HTERT RPE-1 (cell line): Measurements from ENCODE around the gene RFC2.

Experiments
- in situ Hi-C: fragments of 300-500 bp; cut with MboI; formaldehyde crosslinking; loops from 4 replicates; pipeline ENCODE4 v1.14.3; 2020; ENCODE audit warnings: low sequenced_read_pairs

Gene RFC2

GRCh38 chr7:74194686-74195085, 59.5 kb downstream of the RFC2 start:
- in situ Hi-C loops: no loop called here

GRCh38 chr7:74193913-74194312, 60.3 kb downstream of the RFC2 start:
- in situ Hi-C loops: no loop called here

- in situ Hi-C loops: no loop called here
These were observed 61.1 kb downstream of the RFC2 start for GRCh38 chr7:74193054-74193453.

- in situ Hi-C loops: no loop called here
These were observed 63.0 kb downstream of the RFC2 start for GRCh38 chr7:74191231-74191630.

DNA sequence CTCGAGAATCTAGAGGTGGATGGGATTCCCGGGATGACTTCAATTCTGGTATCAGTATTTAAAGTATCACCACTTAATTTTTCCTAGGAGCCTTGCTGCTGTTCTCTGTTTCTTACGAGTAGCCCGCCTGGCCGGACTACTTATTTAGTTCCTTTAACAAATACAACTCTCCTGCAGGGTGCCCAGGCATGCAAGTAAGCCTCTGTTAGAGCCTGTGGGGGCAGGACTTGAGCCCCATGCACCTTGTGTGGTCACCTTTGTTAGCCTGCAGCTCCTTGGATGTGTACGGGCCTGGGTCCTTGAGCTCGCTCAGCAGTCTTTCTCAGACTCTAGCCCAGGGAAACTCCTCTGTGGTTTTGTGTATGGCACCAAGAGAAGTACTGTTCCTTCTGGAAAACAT, 63.9 kb downstream of the RFC2 start:
- in situ Hi-C loops: no loop called here

DNA sequence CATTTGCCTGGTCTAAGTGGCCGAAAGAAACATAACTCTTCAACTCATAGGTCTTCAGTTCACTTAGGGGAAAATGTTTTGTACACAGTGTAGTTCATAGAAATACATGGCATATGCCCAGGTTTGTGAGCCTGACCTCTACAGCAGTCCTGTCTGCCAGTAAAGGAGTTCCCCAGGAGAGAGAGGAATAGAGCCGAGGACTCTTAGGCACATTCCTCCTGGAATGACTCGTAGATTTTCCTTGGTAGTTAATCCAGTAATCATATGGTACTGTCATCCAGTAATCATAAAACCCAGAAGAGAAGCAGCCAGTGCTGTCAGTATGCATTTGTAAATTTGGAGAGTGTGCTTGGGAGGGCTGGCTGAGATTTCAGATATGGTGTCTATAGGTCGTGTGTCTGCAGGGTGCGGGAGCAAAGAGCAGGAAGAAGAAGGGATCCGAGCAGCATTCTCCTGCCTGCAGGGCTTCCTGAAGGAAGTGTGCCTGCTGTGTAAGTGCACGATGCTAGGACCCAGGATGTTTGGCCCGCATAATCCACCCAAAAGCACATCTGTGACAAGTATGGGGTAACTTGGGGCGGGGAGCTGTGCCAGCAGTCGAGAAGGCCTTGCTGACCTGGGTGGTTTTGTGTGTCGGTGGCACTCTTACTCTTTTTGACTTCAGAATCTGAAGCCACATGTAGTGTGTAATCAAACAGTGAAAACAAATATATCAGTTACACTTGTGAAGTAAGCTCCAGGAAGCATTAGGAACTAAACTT, 66.1 kb downstream of the RFC2 start:
- in situ Hi-C loops: no loop called here

GRCh38 chr7:74185636-74186035, 68.6 kb downstream of the RFC2 start:
- in situ Hi-C loops: no loop called here

- in situ Hi-C loops: no loop called here
These were observed 69.2 kb downstream of the RFC2 start for GRCh38 chr7:74185016-74185415.

DNA sequence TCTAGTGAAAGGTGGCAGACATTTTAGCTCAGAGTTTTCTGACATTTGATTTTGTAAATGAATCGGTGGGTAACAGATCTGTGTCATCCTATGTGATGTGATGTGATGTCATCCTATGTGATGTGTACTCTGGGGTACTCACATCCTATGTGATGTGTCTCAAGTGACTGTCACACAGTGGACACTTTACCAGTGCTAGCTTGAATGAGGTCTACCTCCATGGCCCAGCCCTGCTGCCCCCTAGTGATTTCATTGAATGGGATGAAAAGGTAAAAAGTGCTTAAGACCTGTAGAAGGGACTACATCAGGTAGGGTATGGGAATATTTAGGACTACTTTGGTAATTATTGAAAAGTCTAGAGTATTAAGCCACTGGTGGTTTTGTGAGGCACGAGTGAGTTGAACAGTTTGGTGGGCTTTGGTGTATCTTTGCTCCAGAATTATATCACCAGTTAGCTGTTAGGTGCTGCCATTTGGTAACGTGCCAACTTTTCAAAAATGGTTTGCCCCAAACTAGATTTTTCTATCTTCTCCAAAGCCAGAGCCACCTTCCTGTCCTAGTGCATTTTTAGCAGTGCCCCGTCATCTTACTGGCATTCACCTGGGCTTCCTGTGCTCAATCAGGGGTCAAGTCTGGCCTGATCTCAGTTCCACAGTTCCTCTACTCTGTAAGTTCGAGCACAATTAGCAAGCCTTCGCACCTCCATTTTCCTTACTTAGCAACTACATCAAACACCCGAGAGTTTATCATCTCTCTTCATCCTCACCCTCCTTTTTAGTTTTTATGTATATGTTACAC, 70.3 kb downstream of the RFC2 start:
- in situ Hi-C loops: no loop called here

DNA sequence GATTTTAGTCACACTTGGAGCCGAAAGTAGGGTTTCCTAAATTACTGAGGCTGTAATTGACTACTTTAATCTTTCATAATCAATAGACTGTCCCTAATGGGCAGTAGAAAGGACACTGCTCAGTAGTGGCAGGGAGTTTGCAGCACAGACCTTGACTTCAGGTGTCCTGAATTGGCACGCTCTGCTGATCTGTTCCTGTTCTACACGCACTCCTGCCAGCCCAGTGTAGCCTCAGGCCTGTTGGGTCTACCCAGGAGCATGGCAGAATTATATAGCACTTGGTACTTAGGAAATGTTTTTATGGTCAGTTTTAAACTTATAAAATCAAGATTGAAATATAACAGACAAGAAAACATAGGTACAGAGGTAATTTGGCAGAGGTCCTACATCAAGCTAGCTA, 71.1 kb downstream of the RFC2 start:
- in situ Hi-C loops: no loop called here

- in situ Hi-C loops: no loop called here
These were observed 71.6 kb downstream of the RFC2 start for GRCh38 chr7:74182453-74183090.

- in situ Hi-C loops: no loop called here
These were observed 72.4 kb downstream of the RFC2 start for GRCh38 chr7:74181821-74182220.
